Lower lobe of right lung (tissue), 2 donors: ENCODE data around the gene ZFY. TPM values are rescaled to one million over a fixed set of nuclear protein-coding genes. Genes with fewer than 3 reads are reported as not detected.

Experiments used
- ATAC-seq, 2 donors: fragments of 200-7000 bp; cut with Tn5 transposase; one replicate each; pipeline ENCODE4 v1.9.1; 2020 to 2022; ENCODE audit warnings: mild to moderate bottlenecking in 2 of 2, moderate library complexity in 2 of 2
- DNase-seq: peaks from one replicate; pipeline ENCODE4 v3.0.0-alpha.2; 2020
- H3K27ac ChIP-seq: fragments of 200-600 bp; one replicate; pipeline ENCODE4 v1.8.0; 2022
- H3K27me3 ChIP-seq: fragments of 200-600 bp; one replicate; pipeline ENCODE4 v1.8.0; 2022; ENCODE audit warnings: low read depth
- H3K36me3 ChIP-seq: fragments of 200-600 bp; one replicate; pipeline ENCODE4 v1.8.0; 2022; ENCODE audit warnings: mild to moderate bottlenecking
- H3K4me1 ChIP-seq: fragments of 200-600 bp; one replicate; pipeline ENCODE4 v1.8.0; 2022
- H3K4me3 ChIP-seq: fragments of 200-600 bp; one replicate; pipeline ENCODE4 v1.8.0; 2022; ENCODE audit warnings: mild to moderate bottlenecking
- H3K9me3 ChIP-seq: fragments of 200-600 bp; one replicate; pipeline ENCODE4 v1.8.0; 2022
- intact Hi-C: fragments of 100-400 bp; cut with DNase I; formaldehyde crosslinking; loops from one replicate; pipeline ENCODE4 v1.11.0; 2022
- total RNA-seq: library from RNA; stranded (reverse); fragmentation: NEBNext Ultra II Directional; extraction: Animal tissue kit (Norgen Biotek cat#: 25700); gene quantifications from one replicate; pipeline ENCODE4 v1.2.1, GENCODE V29; 2021
- TF ChIP-seq, protein P1 (sequence below): fragments of 200-600 bp; IDR thresholded peaks from one replicate; pipeline ENCODE4 v1.8.0; 2022; ENCODE audit warnings: antibody characterized with exemption, mild to moderate bottlenecking
- donor health status: DM: no; HTN: yes; CAD: no; lungs with severe emphysema.

ZFY gene
- total RNA-seq, 1 donor from 2014 or later = 21.2 TPM

DNA sequence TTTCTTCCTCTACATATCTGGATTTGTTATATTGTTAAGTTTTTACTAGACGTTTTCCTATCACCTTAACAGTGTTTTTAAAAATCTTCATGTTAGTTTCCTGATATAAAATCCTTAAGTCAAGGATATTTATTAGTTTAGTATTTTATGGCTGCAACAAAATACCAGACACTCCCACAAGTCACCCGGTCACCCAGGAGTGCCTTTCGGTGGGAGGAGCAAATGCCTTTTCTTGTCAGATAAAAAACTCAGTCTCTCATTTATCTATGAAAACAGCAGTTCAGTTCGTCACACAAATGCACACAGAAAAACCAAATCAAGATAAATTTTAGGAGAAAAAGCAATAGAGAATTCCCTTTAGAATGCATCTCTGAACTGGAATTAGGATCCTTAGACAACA is 77.0 kb downstream of the ZFY start:
- Histone ChIP-seq H3K27me3 (no peaks in the 10 kb centered on the region), H3K27ac (no peak overlapping the region)

DNA sequence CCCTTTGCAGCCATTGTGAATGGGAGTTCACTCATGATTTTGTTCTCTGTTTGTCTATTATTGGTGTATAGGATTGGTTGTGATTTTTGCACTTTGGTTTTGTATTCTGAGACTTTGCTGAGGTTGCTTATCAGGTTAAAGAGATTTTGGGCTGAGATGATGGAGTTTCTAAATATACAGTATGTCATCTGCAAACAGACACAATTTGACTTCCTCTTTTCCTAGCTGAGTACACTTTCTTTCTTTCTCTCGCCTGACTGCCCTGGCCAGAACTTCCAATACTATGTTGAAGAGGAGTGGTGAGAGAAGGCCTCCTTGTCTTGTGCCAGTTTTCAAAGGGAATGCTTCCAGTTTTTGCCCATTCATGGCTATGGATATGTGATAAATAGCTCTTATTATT is 81.4 kb downstream of the ZFY start:
- H3K27me3 ChIP-seq = no peaks in the 10 kb centered on the region
- DNase-seq (no peak), ATAC-seq (no peak)
- no peaks in the 10 kb centered on the region for H3K9me3 ChIP-seq
- H3K27ac ChIP-seq = no peak overlapping the region
- H3K36me3 ChIP-seq = no peaks in the 10 kb centered on the region
- H3K4me3 ChIP-seq = no peak overlapping the region
- intact Hi-C loops = no loop called here
- H3K4me1 ChIP-seq = peaks cover 6% of the 10 kb centered on the region
- TF ChIP-seq, protein P1, sequence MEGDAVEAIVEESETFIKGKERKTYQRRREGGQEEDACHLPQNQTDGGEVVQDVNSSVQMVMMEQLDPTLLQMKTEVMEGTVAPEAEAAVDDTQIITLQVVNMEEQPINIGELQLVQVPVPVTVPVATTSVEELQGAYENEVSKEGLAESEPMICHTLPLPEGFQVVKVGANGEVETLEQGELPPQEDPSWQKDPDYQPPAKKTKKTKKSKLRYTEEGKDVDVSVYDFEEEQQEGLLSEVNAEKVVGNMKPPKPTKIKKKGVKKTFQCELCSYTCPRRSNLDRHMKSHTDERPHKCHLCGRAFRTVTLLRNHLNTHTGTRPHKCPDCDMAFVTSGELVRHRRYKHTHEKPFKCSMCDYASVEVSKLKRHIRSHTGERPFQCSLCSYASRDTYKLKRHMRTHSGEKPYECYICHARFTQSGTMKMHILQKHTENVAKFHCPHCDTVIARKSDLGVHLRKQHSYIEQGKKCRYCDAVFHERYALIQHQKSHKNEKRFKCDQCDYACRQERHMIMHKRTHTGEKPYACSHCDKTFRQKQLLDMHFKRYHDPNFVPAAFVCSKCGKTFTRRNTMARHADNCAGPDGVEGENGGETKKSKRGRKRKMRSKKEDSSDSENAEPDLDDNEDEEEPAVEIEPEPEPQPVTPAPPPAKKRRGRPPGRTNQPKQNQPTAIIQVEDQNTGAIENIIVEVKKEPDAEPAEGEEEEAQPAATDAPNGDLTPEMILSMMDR = no peak

More for the DNA sequence above, 77.0 kb downstream of the ZFY start:
- no peaks in the 10 kb centered on the region for H3K9me3 ChIP-seq
- H3K4me3 ChIP-seq = no peak overlapping the region
- DNase-seq (no peak), ATAC-seq (no peak)
- TF ChIP-seq, protein P1 = no peak
- intact Hi-C loops = no loop called here
- no peaks in the 10 kb centered on the region for H3K36me3 ChIP-seq
- H3K4me1 ChIP-seq = no peaks in the 10 kb centered on the region

- intact Hi-C loops = no loop called here
- TF ChIP-seq, protein P1 = no peak
- no peak overlapping the region for H3K27ac ChIP-seq
- DNase-seq = no peak
- H3K27me3 ChIP-seq = no peaks in the 10 kb centered on the region
- H3K4me1 ChIP-seq = peaks cover 6% of the 10 kb centered on the region
- H3K4me3 ChIP-seq = no peak overlapping the region
- H3K36me3 ChIP-seq = no peaks in the 10 kb centered on the region
- no peaks in the 10 kb centered on the region for H3K9me3 ChIP-seq
- no peak for ATAC-seq
Measured at GRCh38 chrY:3018546-3018945, 83.4 kb downstream of the ZFY start.

- DNase-seq (no peak), ATAC-seq (no peak)
- Histone ChIP-seq H3K4me1 (peaks cover 6% of the 10 kb centered on the region), H3K4me3 (no peak overlapping the region), H3K36me3 (no peaks in the 10 kb centered on the region), H3K27me3 (no peaks in the 10 kb centered on the region), H3K27ac (no peak overlapping the region), H3K9me3 (no peaks in the 10 kb centered on the region)
- TF ChIP-seq, protein P1 = no peak
- intact Hi-C loops = no loop called here
Measured at GRCh38 chrY:3019584-3019983, 84.4 kb downstream of the ZFY start.

GRCh38 chrY:3021176-3021575 is 86.0 kb downstream of the ZFY start:
- TF ChIP-seq, protein P1 = no peak
- no peak overlapping the region for H3K4me3 ChIP-seq
- H3K27me3 ChIP-seq = no peaks in the 10 kb centered on the region
- no peaks in the 10 kb centered on the region for H3K36me3 ChIP-seq
- ATAC-seq (no peak), DNase-seq (no peak)
- no peak overlapping the region for H3K27ac ChIP-seq
- intact Hi-C loops = no loop called here
- peaks cover 6% of the 10 kb centered on the region for H3K4me1 ChIP-seq
- H3K9me3 ChIP-seq = no peaks in the 10 kb centered on the region

GRCh38 chrY:3023606-3024005 is 88.4 kb downstream of the ZFY start:
- intact Hi-C loops = no loop called here
- Histone ChIP-seq H3K4me1 (peaks cover 3% of the 10 kb centered on the region), H3K27ac (no peak overlapping the region), H3K27me3 (no peaks in the 10 kb centered on the region), H3K36me3 (no peaks in the 10 kb centered on the region), H3K4me3 (no peak overlapping the region), H3K9me3 (no peaks in the 10 kb centered on the region)
- TF ChIP-seq, protein P1 = no peak
- ATAC-seq = no peak
- DNase-seq = no peak
